Keratinocyte (primary cell): ENCODE results near the gene ZBTB9. TPM values are rescaled to one million over a fixed set of nuclear protein-coding genes. Genes with fewer than 3 reads are reported as not detected.

Experiments
- DNase-seq: peaks from one replicate; pipeline ENCODE4 v3.0.0-alpha.2; 2011; ENCODE audit warnings: low read depth, missing footprints, low spot score
- FAIRE-seq: peaks from 2 replicates; lab custom pipeline; 2011; peaks lifted over from hg19 to GRCh38; lab: Jason Lieb, UNC
- H2AFZ ChIP-seq: 2 replicates; pipeline ENCODE4 v1.6.0; 2012; ENCODE audit warnings: low read length, control low read depth, inconsistent platforms; ENCODE audit not compliant: control insufficient read depth
- H3K27ac ChIP-seq: 2 replicates; pipeline ENCODE4 v1.5.1; 2011; ENCODE audit warnings: low read length; ENCODE audit not compliant: control insufficient read depth, insufficient read depth
- H3K27me3 ChIP-seq: 3 replicates; pipeline ENCODE4 v1.6.0; 2011; ENCODE audit warnings: low read length; ENCODE audit not compliant: control insufficient read depth, insufficient read depth; ENCODE audit errors: extremely low read depth
- H3K36me3 ChIP-seq, 2 experiments: 2 replicates in 1 of 2; 3 replicates in 1 of 2; pipeline ENCODE4 v1.5.1; 2011; ENCODE audit warnings: low read length in 2 of 2, mild to moderate bottlenecking in 1 of 2; ENCODE audit not compliant: control insufficient read depth in 2 of 2, insufficient read depth in 2 of 2; ENCODE audit errors: extremely low read depth in 1 of 2
- H3K4me1 ChIP-seq: 3 replicates; pipeline ENCODE4 v1.5.1; 2011; ENCODE audit warnings: low read length; ENCODE audit not compliant: control insufficient read depth, insufficient read depth; ENCODE audit errors: extremely low read depth
- H3K4me2 ChIP-seq: 3 replicates; pipeline ENCODE4 v1.6.0; 2011; ENCODE audit warnings: low read depth, low read length; ENCODE audit not compliant: control insufficient read depth, insufficient read depth; ENCODE audit errors: extremely low read depth
- H3K4me3 ChIP-seq, 3 experiments: fragments of 200-600 bp in 1 of 3; sonication (generic) in 1 of 3; 2 replicates in 2 of 3; 3 replicates in 1 of 3; pipeline ENCODE4 v1.5.1; 2011 to 2016; ENCODE audit warnings: low read length in 3 of 3, mild to moderate bottlenecking in 3 of 3, control low read depth in 2 of 3, inconsistent platforms in 1 of 3, low read depth in 1 of 3, mixed read lengths in 1 of 3, mixed run types in 1 of 3, moderate library complexity in 1 of 3; ENCODE audit not compliant: control insufficient read depth in 2 of 3, insufficient read depth in 2 of 3; ENCODE audit errors: extremely low read depth in 1 of 3
- H3K79me2 ChIP-seq: 2 replicates; pipeline ENCODE4 v1.6.0; 2012; ENCODE audit warnings: low read length; ENCODE audit not compliant: control insufficient read depth, insufficient read depth
- H3K9ac ChIP-seq: 3 replicates; pipeline ENCODE4 v1.6.0; 2011; ENCODE audit warnings: low read length; ENCODE audit not compliant: control insufficient read depth, insufficient read depth; ENCODE audit errors: extremely low read depth
- H3K9me1 ChIP-seq: 3 replicates; pipeline ENCODE4 v1.6.0; 2011; ENCODE audit warnings: low read length; ENCODE audit not compliant: control insufficient read depth, insufficient read depth; ENCODE audit errors: extremely low read depth
- H3K9me3 ChIP-seq: 2 replicates; pipeline ENCODE4 v1.5.1; 2012; ENCODE audit warnings: low read depth, low read length; ENCODE audit not compliant: control insufficient read depth
- H4K20me1 ChIP-seq: 3 replicates; pipeline ENCODE4 v1.6.0; 2011; ENCODE audit warnings: low read length; ENCODE audit not compliant: control insufficient read depth, insufficient read depth; ENCODE audit errors: extremely low read depth
- CTCF ChIP-seq, 3 experiments: IDR thresholded peaks in 1 of 3; conservative IDR thresholded peaks in 1 of 3; optimal IDR thresholded peaks in 1 of 3; 2 replicates in 2 of 3; 3 replicates in 1 of 3; pipeline versions ENCODE3 to v1.5.1; 2011; ENCODE audit warnings: low read length in 3 of 3, mild to moderate bottlenecking in 3 of 3, moderate library complexity in 2 of 3, control low read depth in 1 of 3, inconsistent platforms in 1 of 3; ENCODE audit not compliant: insufficient read depth in 2 of 3; ENCODE audit errors: extremely low read depth in 1 of 3
- EZH2 ChIP-seq: IDR thresholded peaks from one replicate; pipeline ENCODE4 v1.6.1; 2012; ENCODE audit warnings: inconsistent platforms, mild to moderate bottlenecking, low read length, moderate library complexity
- dilution Hi-C: fragments of 300-500 bp; cut with MboI; formaldehyde crosslinking; loops from one replicate; pipeline ENCODE4 v1.7.0; 2020; ENCODE audit warnings: low sequenced_read_pairs; ENCODE audit not compliant: extremely low pct_ligation_motif_present
- polyA plus RNA-seq, 5 experiments: library from polyadenylated mRNA; depleted of rRNA in 3 of 5; stranded (reverse) in 3 of 5; stranded (forward) in 1 of 5; unstranded in 1 of 5; fragments of >200 nt; gene quantifications; 1 replicate in 1 of 5; 2 replicates in 3 of 5; 3 replicates in 1 of 5; pipeline versions ENCODE4 v1.2.1 to v1.2.3, GENCODE V29; 2011 to 2012; ENCODE audit warnings: missing spikeins in 2 of 5, low read depth in 1 of 5, low replicate concordance in 1 of 5

Gene ZBTB9
- polyA plus RNA-seq, 1 donor (not counting 4 experiments of a cell fraction or from before 2014, with no cell fraction given), result 7.8 TPM

GRCh38 chr6:33412140-33413009, 42.0 kb upstream of the ZBTB9 start:
- Histone ChIP-seq H3K4me3 (no peak overlapping the region), H3K9ac (no peak overlapping the region), H3K9me1 (no peaks in the 10 kb centered on the region), H3K79me2 (peaks cover 22% of the 10 kb centered on the region), H3K4me1 (peaks cover 29% of the 10 kb centered on the region), H3K9me3 (no peaks in the 10 kb centered on the region), H2AFZ (no peak overlapping the region), H3K27me3 (no peaks in the 10 kb centered on the region), H3K27ac (no peak overlapping the region), H4K20me1 (peaks cover 5% of the 10 kb centered on the region), H3K36me3 (peaks cover 24 to 49% of the 10 kb centered on the region in 2 experiments), H3K4me2 (no peak overlapping the region)
- TF ChIP-seq CTCF (optimal IDR thresholded peaks at IDR 0.05 in 1 of 3, IDR thresholded peaks at IDR 0.05 in 1 of 3, conservative IDR thresholded peaks at IDR 0.05 in 1 of 3; ENCODE audit: extremely low read depth in 1 of 3, insufficient read depth in 2 of 3, low read length in 3 of 3) (no peak), EZH2 (no peak)
- DNase-seq, result no peak
- dilution Hi-C loops, result no loop called here
- FAIRE-seq, result no peak

- peaks cover 31% of the 10 kb centered on the region for H3K4me1 ChIP-seq
- H3K27ac ChIP-seq, result no peak overlapping the region
- H3K4me2 ChIP-seq, result no peak overlapping the region
- H3K4me3 ChIP-seq, result no peak overlapping the region
- no peak for FAIRE-seq
- no peak overlapping the region for H3K9ac ChIP-seq
- no peaks in the 10 kb centered on the region for H3K9me1 ChIP-seq
- dilution Hi-C loops, result no loop called here
- H2AFZ ChIP-seq, result no peak overlapping the region
- TF ChIP-seq EZH2 (no peak), CTCF (optimal IDR thresholded peaks at IDR 0.05 in 1 of 3, IDR thresholded peaks at IDR 0.05 in 1 of 3, conservative IDR thresholded peaks at IDR 0.05 in 1 of 3; ENCODE audit: extremely low read depth in 1 of 3, insufficient read depth in 2 of 3, low read length in 3 of 3) (no peak)
- peaks cover 24 to 41% of the 10 kb centered on the region in 2 experiments for H3K36me3 ChIP-seq
- H3K79me2 ChIP-seq, result peaks cover 24% of the 10 kb centered on the region
- no peaks in the 10 kb centered on the region for H3K9me3 ChIP-seq
- no peaks in the 10 kb centered on the region for H3K27me3 ChIP-seq
- peaks cover 5% of the 10 kb centered on the region for H4K20me1 ChIP-seq
- no peak for DNase-seq
These were observed 40.9 kb upstream of the ZBTB9 start for GRCh38 chr6:33413241-33414120.
